ENCODE results near the gene WDR86.

DNA sequence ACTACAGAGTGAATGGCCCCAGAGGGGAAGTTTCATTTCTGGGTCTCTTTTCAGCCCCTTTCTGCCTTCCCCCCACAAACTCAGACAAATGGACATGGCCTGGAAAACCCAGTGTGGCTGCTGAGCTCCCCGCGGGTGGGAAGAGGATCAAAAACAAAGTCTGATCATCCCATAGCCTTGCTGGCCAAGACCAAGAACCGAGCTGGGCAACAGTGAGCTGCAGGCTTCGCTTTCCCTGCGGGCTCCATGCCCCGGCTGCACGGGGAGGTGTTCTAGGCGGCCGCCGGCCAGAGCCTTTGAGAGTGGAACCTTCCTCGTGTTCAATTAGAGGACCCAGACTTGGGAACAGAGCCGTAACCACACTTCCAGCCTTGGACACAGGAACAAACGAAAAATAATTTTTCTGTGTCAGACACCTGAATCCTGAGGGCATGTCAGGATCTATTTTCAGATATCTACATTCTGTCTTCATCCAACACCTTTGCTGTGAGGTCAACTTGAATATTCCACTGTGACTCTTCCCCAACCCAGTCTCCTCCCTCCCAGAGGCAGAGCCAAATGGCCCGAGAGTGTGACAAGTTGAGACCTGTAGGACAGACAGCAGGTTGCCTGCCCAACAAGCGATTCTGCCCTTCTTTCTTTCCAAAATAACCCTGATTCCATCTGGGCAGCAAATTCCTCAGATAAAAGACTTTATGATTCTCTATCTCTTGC lies 26.0 kb downstream of the WDR86 start:
- TF ChIP-seq SRF (IDR thresholded peaks at IDR 0.05; ENCODE audit: low read depth, low read length) = no peak
- no peak for TF ChIP-seq CTCF (IDR thresholded peaks at IDR 0.05; ENCODE audit: control extremely low read depth in 1 of 3, insufficient read depth in 1 of 3, low read depth in 1 of 3, low read length in 3 of 3)
- no peak for TF ChIP-seq POLR2AphosphoS5 (IDR thresholded peaks at IDR 0.05; ENCODE audit: low read depth, low read length)
- no peak for TF ChIP-seq RNF2 (IDR thresholded peaks at IDR 0.05; ENCODE audit: borderline replicate concordance, low read depth, low read length, missing control alignments, poor library complexity, severe bottlenecking)
- no peak for TF ChIP-seq BACH1 (IDR thresholded peaks at IDR 0.05; ENCODE audit: low read length)
- TF ChIP-seq BRCA1 (IDR thresholded peaks at IDR 0.05; ENCODE audit: low read depth, low read length) = no peak
